Lower lobe of right lung (tissue), 2 donors: Measurements from ENCODE around the gene DDX3X. TPM values are rescaled to one million over a fixed set of nuclear protein-coding genes. Genes with fewer than 3 reads are reported as not detected.
"Not testable (repeated sequence)": the region's sequence is repeated elsewhere in the genome, so short reads cannot be mapped to it uniquely, and the experiment has no call there.

Experiments used
- ATAC-seq, 2 donors: fragments of 200-7000 bp; cut with Tn5 transposase; one replicate each; pipeline ENCODE4 v1.9.1; 2020 to 2022; ENCODE audit warnings: mild to moderate bottlenecking in 2 of 2, moderate library complexity in 2 of 2
- DNase-seq: peaks from one replicate; pipeline ENCODE4 v3.0.0-alpha.2; 2020
- H3K27ac ChIP-seq: fragments of 200-600 bp; one replicate; pipeline ENCODE4 v1.8.0; 2022
- H3K27me3 ChIP-seq: fragments of 200-600 bp; one replicate; pipeline ENCODE4 v1.8.0; 2022; ENCODE audit warnings: low read depth
- H3K36me3 ChIP-seq: fragments of 200-600 bp; one replicate; pipeline ENCODE4 v1.8.0; 2022; ENCODE audit warnings: mild to moderate bottlenecking
- H3K4me1 ChIP-seq: fragments of 200-600 bp; one replicate; pipeline ENCODE4 v1.8.0; 2022
- H3K4me3 ChIP-seq: fragments of 200-600 bp; one replicate; pipeline ENCODE4 v1.8.0; 2022; ENCODE audit warnings: mild to moderate bottlenecking
- H3K9me3 ChIP-seq: fragments of 200-600 bp; one replicate; pipeline ENCODE4 v1.8.0; 2022
- CTCF ChIP-seq: fragments of 200-600 bp; IDR thresholded peaks from one replicate; pipeline ENCODE4 v1.8.0; 2022; ENCODE audit warnings: antibody characterized with exemption, mild to moderate bottlenecking
- intact Hi-C: fragments of 100-400 bp; cut with DNase I; formaldehyde crosslinking; loops from one replicate; pipeline ENCODE4 v1.11.0; 2022
- total RNA-seq: library from RNA; stranded (reverse); fragmentation: NEBNext Ultra II Directional; extraction: Animal tissue kit (Norgen Biotek cat#: 25700); gene quantifications from one replicate; pipeline ENCODE4 v1.2.1, GENCODE V29; 2021
- donor health status: DM: no; HTN: yes; CAD: no; lungs with severe emphysema.

DDX3X gene
- total RNA-seq, 1 donor from 2014 or later = 227 TPM

GRCh38 chrX:41408576-41408975 is 74.6 kb downstream of the DDX3X start:
- no peaks in the 10 kb centered on the region for H3K36me3 ChIP-seq
- no peak overlapping the region for H3K27ac ChIP-seq
- DNase-seq = no peak
- intact Hi-C loops = no loop called here
- H3K4me3 ChIP-seq = no peak overlapping the region
- H3K27me3 ChIP-seq = no peaks in the 10 kb centered on the region
- no peaks in the 10 kb centered on the region for H3K4me1 ChIP-seq
- no peak for ATAC-seq
- no peak for TF ChIP-seq CTCF
- no peaks in the 10 kb centered on the region for H3K9me3 ChIP-seq

- ATAC-seq = no peak
- Histone ChIP-seq H3K27ac (no peak overlapping the region), H3K4me1 (no peaks in the 10 kb centered on the region), H3K36me3 (no peaks in the 10 kb centered on the region), H3K27me3 (no peaks in the 10 kb centered on the region), H3K9me3 (no peaks in the 10 kb centered on the region), H3K4me3 (no peak overlapping the region)
- intact Hi-C loops = no loop called here
- no peak for TF ChIP-seq CTCF
- no peak for DNase-seq
These were observed 75.0 kb downstream of the DDX3X start for GRCh38 chrX:41409006-41409405.

GRCh38 chrX:41411222-41411621 is 77.3 kb downstream of the DDX3X start:
- H3K4me1 ChIP-seq, H3K27ac ChIP-seq, H3K4me3 ChIP-seq, H3K36me3 ChIP-seq, intact Hi-C loops, DNase-seq, H3K9me3 ChIP-seq, ATAC-seq, H3K27me3 ChIP-seq: not testable (repeated sequence)

- no peak overlapping the region for H3K27ac ChIP-seq
- DNase-seq = peak; percentile 47
These were observed 78.5 kb downstream of the DDX3X start for GRCh38 chrX:41412261-41413081.

More at GRCh38 chrX:41412261-41413081, 78.5 kb downstream of the DDX3X start:
- no peaks in the 10 kb centered on the region for H3K36me3 ChIP-seq
- no peak for TF ChIP-seq CTCF
- H3K4me3 ChIP-seq = no peak overlapping the region
- H3K9me3 ChIP-seq = no peaks in the 10 kb centered on the region
- no peak for ATAC-seq
- intact Hi-C loops = no loop called here
- H3K4me1 ChIP-seq = no peaks in the 10 kb centered on the region
- H3K27me3 ChIP-seq = no peaks in the 10 kb centered on the region

Other genes starting within 250 kb of the DDX3X start
- gene USP9X, start 248.7 kb upstream of the DDX3X start, total RNA-seq = 75.6 TPM
- not detected for gene NYX, start 113.2 kb downstream of the DDX3X start, total RNA-seq